Brain microvascular endothelial cell (primary cell): ENCODE measurements around the gene SPANXN5.
"Not testable (repeated sequence)": the region's sequence is repeated elsewhere in the genome, so short reads cannot be mapped to it uniquely, and the experiment has no call there.

Experiments
- DNase-seq: peaks from one replicate; pipeline ENCODE4 v3.0.0-alpha.2; 2020
- H3K27ac ChIP-seq: fragments of 250-450 bp; sonication (Bioruptor Pico); 2 replicates; pipeline ENCODE4 v1.5.1; 2020; ENCODE audit warnings: mild to moderate bottlenecking, moderate library complexity
- H3K27me3 ChIP-seq: fragments of 250-450 bp; sonication (Bioruptor Pico); replicated peaks from 2 replicates; pipeline ENCODE4 v1.5.1; 2020; ENCODE audit warnings: mild to moderate bottlenecking
- H3K36me3 ChIP-seq: fragments of 250-450 bp; sonication (Bioruptor Pico); replicated peaks from 2 replicates; pipeline ENCODE4 v1.5.1; 2020; ENCODE audit warnings: mild to moderate bottlenecking
- H3K4me3 ChIP-seq: 2 replicates; pipeline ENCODE4 v1.5.1; 2011; ENCODE audit warnings: low read depth, mild to moderate bottlenecking, control low read depth, low read length, moderate library complexity
- CTCF ChIP-seq: IDR thresholded peaks from 2 replicates; pipeline ENCODE4 v1.5.1; 2011; ENCODE audit warnings: low read depth, mild to moderate bottlenecking, moderate library complexity, low read length, control low read depth, inconsistent platforms; ENCODE audit errors: missing control alignments
- in situ Hi-C: cut with HindIII; loops from 2 replicates; pipeline ENCODE4 v1.10.0; 2017; ENCODE audit warnings: low sequenced_read_pairs, low pct_ligation_motif_present

SPANXN5 gene

GRCh38 chrX:52797327-52797726 lies at the start of gene SPANXN5:
TSS of gene SPANXN5 (minus strand) at chrX:52797427. CDS start at chrX:52797348, 79 bp downstream.
- H3K4me3 ChIP-seq, H3K36me3 ChIP-seq, H3K27ac ChIP-seq, H3K27me3 ChIP-seq, DNase-seq, in situ Hi-C loops: not testable (repeated sequence)

GRCh38 chrX:52843619-52844018 lies 46.4 kb upstream of the SPANXN5 start:
- DNase-seq, in situ Hi-C loops, H3K27ac ChIP-seq, H3K4me3 ChIP-seq, H3K36me3 ChIP-seq, H3K27me3 ChIP-seq: not testable (repeated sequence)

DNA sequence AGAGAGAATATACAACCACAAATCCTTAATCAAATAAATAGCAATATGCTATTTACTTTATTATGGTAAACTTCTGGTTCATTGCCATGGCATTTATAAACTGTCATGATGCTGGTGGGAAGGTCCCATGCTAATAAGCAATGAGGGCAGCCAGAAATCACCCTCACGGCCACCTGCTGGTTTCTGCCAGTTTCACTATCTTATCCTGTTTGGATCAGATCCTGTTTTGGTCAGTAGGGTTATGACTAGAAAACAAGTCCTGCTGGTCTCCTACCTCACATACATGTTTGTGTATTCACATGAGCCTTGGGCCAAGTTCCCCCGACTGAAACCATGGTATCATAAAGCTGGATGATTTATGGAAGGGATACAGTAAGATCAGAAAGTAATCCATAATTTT lies 41.9 kb upstream of the SPANXN5 start:
- in situ Hi-C loops = no loop called here
- H3K27me3 ChIP-seq = no peaks in the 10 kb centered on the region
- H3K4me3 ChIP-seq = no peak overlapping the region
- no peaks in the 10 kb centered on the region for H3K36me3 ChIP-seq
- H3K27ac ChIP-seq = no peak overlapping the region
- DNase-seq = no peak
- no peak for TF ChIP-seq CTCF

- Histone ChIP-seq H3K27me3 (no peaks in the 10 kb centered on the region), H3K4me3 (no peak overlapping the region), H3K27ac (no peak overlapping the region), H3K36me3 (no peaks in the 10 kb centered on the region)
- DNase-seq = no peak
- no peak for TF ChIP-seq CTCF
- in situ Hi-C loops = no loop called here
Measured at GRCh38 chrX:52830551-52830950, 33.3 kb upstream of the SPANXN5 start.

GRCh38 chrX:52824608-52825007 lies 27.4 kb upstream of the SPANXN5 start:
- no peak overlapping the region for H3K4me3 ChIP-seq
- no peak overlapping the region for H3K27ac ChIP-seq
- no peak for TF ChIP-seq CTCF
- H3K36me3 ChIP-seq = no peaks in the 10 kb centered on the region
- in situ Hi-C loops = no loop called here
- DNase-seq = no peak
- H3K27me3 ChIP-seq = no peaks in the 10 kb centered on the region

- Histone ChIP-seq H3K36me3 (no peaks in the 10 kb centered on the region), H3K27me3 (no peaks in the 10 kb centered on the region), H3K4me3 (no peak overlapping the region), H3K27ac (no peak overlapping the region)
- TF ChIP-seq CTCF = no peak
- in situ Hi-C loops = no loop called here
- DNase-seq = no peak
Measured at GRCh38 chrX:52821079-52821760, 24.0 kb upstream of the SPANXN5 start.

GRCh38 chrX:52819788-52820187 lies 22.6 kb upstream of the SPANXN5 start:
- no peak overlapping the region for H3K27ac ChIP-seq
- no peak for DNase-seq
- no peaks in the 10 kb centered on the region for H3K36me3 ChIP-seq
- no peak for TF ChIP-seq CTCF
- no peak overlapping the region for H3K4me3 ChIP-seq
- in situ Hi-C loops = no loop called here
- H3K27me3 ChIP-seq = no peaks in the 10 kb centered on the region
